Motor neuron (in vitro differentiated cells): ENCODE results near the gene GOLGA6L2. TPM values are rescaled to one million over a fixed set of nuclear protein-coding genes. Genes with fewer than 3 reads are reported as not detected.

Experiments used
- ATAC-seq, 8 experiments: fragments of 200-7000 bp; cut with Tn5 transposase; replicated peaks in 6 of 8; 2 replicates each; pipeline ENCODE4 v1.8.0; 2021; ENCODE audit warnings: mild to moderate bottlenecking in 8 of 8, moderate library complexity in 8 of 8
- H3K27ac ChIP-seq, 2 donors: fragments of 250-450 bp; sonication (Bioruptor Pico); 2 replicates each; pipeline ENCODE4 v1.9.0; 2021; ENCODE audit warnings: antibody characterized with exemption in 2 of 2, mild to moderate bottlenecking in 2 of 2, moderate library complexity in 1 of 2
- H3K4me1 ChIP-seq, 2 donors: fragments of 250-450 bp; sonication (Bioruptor Pico); replicated peaks in 1 of 2; 2 replicates each; pipeline ENCODE4 v1.6.1; 2021; ENCODE audit warnings: antibody characterized with exemption in 2 of 2, mild to moderate bottlenecking in 2 of 2, moderate library complexity in 1 of 2
- H3K4me3 ChIP-seq, 5 donors: fragments of 250-450 bp; sonication (Bioruptor Pico); 2 replicates each; pipeline ENCODE4 v1.9.0; 2021; ENCODE audit warnings: antibody characterized with exemption in 5 of 5, mild to moderate bottlenecking in 5 of 5, moderate library complexity in 4 of 5
- WGBS, 10 experiments: fragments of 450-650 bp; shearing (Covaris generic); methylation state at CpG; one replicate each; pipeline ENCODE4 v1.0.0; 2022; 5-methylcytosine and 5-hydroxymethylcytosine counted together
- in situ Hi-C, 9 experiments: fragments of 400-800 bp; cut with MboI; loops; one replicate each; pipeline ENCODE4 v1.15.0; 2021; ENCODE audit warnings: low sequenced_read_pairs in 9 of 9, low pct_unique_long_range_greater_than_20kb in 2 of 9; ENCODE audit not compliant: unreplicated experiment in 9 of 9
- total RNA-seq, 8 experiments: library from RNA; unstranded; fragments of 300-600 nt; gene quantifications; 2 replicates each; pipeline versions ENCODE4 v1.2.3 to v1.2.4, GENCODE V29; 2022

Gene GOLGA6L2
- total RNA-seq: 1 to 10 TPM in 2 of 8 experiments, under 1 TPM in 4, not detected in 2; 0.05 to 2.0 (median 0.34) TPM

GRCh38 chr15:23447107-23447500 lies at the start of gene GOLGA6L2:
Gene GOLGA6L2, minus strand, starts transcription at chr15:23447243. Its CDS starts 62 bp downstream, at chr15:23447181.
- in situ Hi-C loops: no loop called here

DNA sequence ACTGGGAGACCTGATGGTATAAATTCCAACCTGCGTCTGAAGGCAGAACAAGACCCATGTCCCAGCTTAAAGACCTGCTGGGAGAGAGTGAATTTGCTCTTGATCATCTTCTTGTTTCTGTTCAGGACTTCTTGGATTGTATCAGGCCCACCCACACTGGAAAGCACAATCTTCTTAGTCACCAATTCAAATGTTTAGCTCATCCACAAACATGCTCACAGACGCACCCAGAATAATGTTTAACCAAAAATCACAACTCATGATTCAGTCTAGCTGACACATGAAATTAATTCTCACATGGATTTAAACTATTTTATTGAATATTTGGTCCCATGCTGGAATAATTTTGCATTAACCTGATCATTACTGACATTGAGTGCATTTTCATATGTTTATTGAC lies 37.8 kb upstream of the GOLGA6L2 start:
- 7 to 94% (median 72%) methylated on average over 1 to 2 of the region's 2 CpGs; no CpG with 5 or more reads in 2 of the 10 experiments for WGBS, 10 experiments
- peak in 2 of 8 experiments; percentile 77 to 96 for ATAC-seq
- Histone ChIP-seq H3K4me3 (no peak overlapping the region), H3K27ac (no peak overlapping the region), H3K4me1 (peaks cover 0 to 3% of the 10 kb centered on the region in 2 donors)
- in situ Hi-C loops: no loop called here

More at GRCh38 chr15:23447107-23447500, at the start of gene GOLGA6L2:
- no peaks in the 10 kb centered on the region for H3K4me1 ChIP-seq
- ATAC-seq: no peak
- no peak within 1 kb of the TSS for H3K27ac ChIP-seq
- WGBS, 10 experiments: 0 to 96% (median 71%) methylated on average over 2 to 7 of the region's 10 CpGs; no CpG with 5 or more reads in 3 of the 10 experiments
- no peak within 1 kb of the TSS for H3K4me3 ChIP-seq

DNA sequence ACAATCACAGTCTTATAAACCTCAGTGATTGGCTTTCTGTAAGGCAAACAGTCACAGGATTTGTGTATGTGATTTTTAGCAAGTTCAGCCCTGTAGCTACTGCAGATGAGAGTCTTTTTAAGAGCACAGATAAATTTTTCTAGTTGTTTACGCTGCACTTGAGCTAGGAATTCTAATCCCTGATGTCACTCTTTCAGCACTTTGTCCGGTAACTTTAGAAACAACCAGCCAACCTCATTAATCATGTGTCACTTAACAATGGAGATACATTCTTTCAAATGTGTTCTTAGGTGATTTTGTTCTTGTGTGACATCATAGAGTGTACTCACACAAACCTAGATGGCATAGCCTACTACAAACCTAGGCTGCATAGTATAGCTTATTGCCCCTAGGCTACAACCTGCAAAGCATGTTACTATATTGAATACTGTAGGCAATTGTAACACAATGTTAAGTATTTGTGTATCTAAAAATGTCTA lies 36.8 kb upstream of the GOLGA6L2 start:
- 0 to 67% (median 44%) methylated on average over 1 to 2 of the region's 2 CpGs; no CpG with 5 or more reads in 4 of the 10 experiments for WGBS, 10 experiments
- peak in 4 of 8 experiments; percentile 29 to 95 (median 48) for ATAC-seq
- peaks cover 0 to 3% of the 10 kb centered on the region in 2 donors for H3K4me1 ChIP-seq
- in situ Hi-C loops: no loop called here
- H3K27ac ChIP-seq: no peak overlapping the region
- H3K4me3 ChIP-seq: no peak overlapping the region

- H3K4me1 ChIP-seq: peaks cover 0 to 3% of the 10 kb centered on the region in 2 donors
- 0 to 40% (median 40%) methylated on average over 1 to 3 of the region's 3 CpGs; no CpG with 5 or more reads in 5 of the 10 experiments for WGBS, 10 experiments
- no peak overlapping the region for H3K4me3 ChIP-seq
- no peak for ATAC-seq
- in situ Hi-C loops: no loop called here
- H3K27ac ChIP-seq: no peak overlapping the region
These were observed 35.9 kb upstream of the GOLGA6L2 start for GRCh38 chr15:23482764-23483489.

GRCh38 chr15:23482228-23482627 lies 35.2 kb upstream of the GOLGA6L2 start:
- WGBS, 10 experiments: 0 to 100% (median 55%) methylated on average over 1 of the region's 1 CpG; no CpG with 5 or more reads in 3 of the 10 experiments
- in situ Hi-C loops: no loop called here
- H3K27ac ChIP-seq: no peak overlapping the region
- H3K4me3 ChIP-seq: no peak overlapping the region
- H3K4me1 ChIP-seq: peaks cover 0 to 3% of the 10 kb centered on the region in 2 donors
- ATAC-seq: no peak

GRCh38 chr15:23477920-23478319 lies 30.9 kb upstream of the GOLGA6L2 start:
- Histone ChIP-seq H3K4me1 (no peaks in the 10 kb centered on the region), H3K4me3 (no peak overlapping the region), H3K27ac (no peak overlapping the region)
- no peak for ATAC-seq
- in situ Hi-C loops: no loop called here
- WGBS, 10 experiments: 0 to 85% (median 33%) methylated on average over 1 to 4 of the region's 6 CpGs; no CpG with 5 or more reads in 5 of the 10 experiments

DNA sequence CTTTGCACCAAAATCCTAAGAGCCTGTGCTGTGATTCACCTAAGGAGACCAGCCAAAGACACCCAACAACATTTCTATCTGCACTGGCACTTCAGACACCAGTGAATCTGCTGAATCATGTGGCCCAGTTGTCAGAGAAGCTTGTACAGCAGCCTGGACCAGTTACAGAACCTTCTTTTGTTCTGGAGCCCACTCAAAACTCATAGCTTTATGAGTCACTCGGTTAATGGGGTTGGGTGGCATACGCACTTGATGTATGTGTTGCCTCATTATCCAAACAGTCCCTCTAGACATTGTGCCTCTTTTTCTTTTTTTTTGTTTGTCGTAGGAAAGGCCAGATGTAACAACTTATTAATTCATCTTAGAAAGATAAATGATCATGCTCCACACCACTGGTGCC lies 25.6 kb upstream of the GOLGA6L2 start:
- ATAC-seq: peak in 5 of 8 experiments; percentile 53 to 75 (median 65)
- in situ Hi-C loops: no loop called here
- Histone ChIP-seq H3K27ac (no peak overlapping the region), H3K4me3 (no peak overlapping the region), H3K4me1 (peaks cover 0 to 10% of the 10 kb centered on the region in 2 donors)
- WGBS, 10 experiments: 0 to 80% (median 53%) methylated on average over 1 to 3 of the region's 3 CpGs; no CpG with 5 or more reads in 1 of the 10 experiments

GRCh38 chr15:23472033-23472432 lies 25.0 kb upstream of the GOLGA6L2 start:
- no peak overlapping the region for H3K27ac ChIP-seq
- peak in 1 of 8 experiments; percentile 20 for ATAC-seq

GRCh38 chr15:23467110-23467600 lies 20.1 kb upstream of the GOLGA6L2 start:
- peaks cover 0 to 4% of the 10 kb centered on the region in 2 donors for H3K4me1 ChIP-seq
- peak in 3 of 8 experiments; percentile 50 to 75 (median 59) for ATAC-seq
- in situ Hi-C loops: no loop called here
- WGBS, 10 experiments: 39 to 100% (median 65%) methylated on average over 1 to 3 of the region's 3 CpGs; no CpG with 5 or more reads in 2 of the 10 experiments
- no peak overlapping the region for H3K4me3 ChIP-seq
- no peak overlapping the region for H3K27ac ChIP-seq

More at GRCh38 chr15:23472033-23472432, 25.0 kb upstream of the GOLGA6L2 start:
- WGBS, 10 experiments: 0 to 50% (median 44%) methylated on average over 1 of the region's 1 CpG; no CpG with 5 or more reads in 7 of the 10 experiments
- H3K4me3 ChIP-seq: no peak overlapping the region
- in situ Hi-C loops: no loop called here
- H3K4me1 ChIP-seq: peaks cover 0 to 10% of the 10 kb centered on the region in 2 donors

GRCh38 chr15:23457890-23458289 lies 10.8 kb upstream of the GOLGA6L2 start:
- H3K27ac ChIP-seq: no peak overlapping the region
- ATAC-seq: no peak
- H3K4me3 ChIP-seq: no peak overlapping the region
- 20 to 90% (median 54%) methylated on average over 2 to 5 of the region's 5 CpGs; no CpG with 5 or more reads in 1 of the 10 experiments for WGBS, 10 experiments
- in situ Hi-C loops: no loop called here
- H3K4me1 ChIP-seq: no peaks in the 10 kb centered on the region

- Histone ChIP-seq H3K4me3 (no peak overlapping the region), H3K4me1 (no peaks in the 10 kb centered on the region), H3K27ac (no peak overlapping the region)
- 0 to 80% (median 40%) methylated on average over 1 to 3 of the region's 15 CpGs; no CpG with 5 or more reads in 1 of the 10 experiments for WGBS, 10 experiments
- in situ Hi-C loops: no loop called here
- ATAC-seq: no peak
These were observed 582 bp downstream of the GOLGA6L2 start for GRCh38 chr15:23446215-23447106.

GRCh38 chr15:23444269-23444668 lies 2.8 kb downstream of the GOLGA6L2 start:
- H3K27ac ChIP-seq: no peak overlapping the region
- 33 to 93% (median 73%) methylated on average over 4 to 5 of the region's 11 CpGs; no CpG with 5 or more reads in 6 of the 10 experiments for WGBS, 10 experiments

More at GRCh38 chr15:23444269-23444668, 2.8 kb downstream of the GOLGA6L2 start:
- Histone ChIP-seq H3K4me3 (no peak overlapping the region), H3K4me1 (no peaks in the 10 kb centered on the region)
- in situ Hi-C loops: no loop called here
- ATAC-seq: no peak
